Measurements from ENCODE around the gene GPR50.

The GPR50 gene

DNA sequence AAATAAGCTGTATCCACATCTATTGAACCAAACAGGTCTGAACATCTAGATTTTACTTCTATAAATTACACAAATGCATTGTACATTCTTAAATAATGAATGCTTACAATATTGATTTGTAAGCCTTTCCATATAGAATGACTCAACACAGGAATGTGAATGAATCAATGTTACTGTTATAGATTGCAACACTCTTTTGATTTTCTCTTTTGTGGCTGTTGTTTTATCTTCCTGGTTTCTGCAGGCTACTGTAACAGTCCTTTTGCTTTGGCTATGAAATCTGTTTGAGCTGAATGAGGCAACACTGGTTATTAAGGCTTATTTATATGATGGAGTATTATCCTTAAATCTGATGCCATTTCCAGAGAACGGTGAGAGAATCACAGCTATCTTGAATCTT lies 49.5 kb downstream of the GPR50 start:
- DNase-seq (ENCODE audit: low read depth), result no peak
- no peak overlapping the region for H3K4me3 ChIP-seq (ENCODE audit: low read depth, low read length)
- TF ChIP-seq, protein P1, sequence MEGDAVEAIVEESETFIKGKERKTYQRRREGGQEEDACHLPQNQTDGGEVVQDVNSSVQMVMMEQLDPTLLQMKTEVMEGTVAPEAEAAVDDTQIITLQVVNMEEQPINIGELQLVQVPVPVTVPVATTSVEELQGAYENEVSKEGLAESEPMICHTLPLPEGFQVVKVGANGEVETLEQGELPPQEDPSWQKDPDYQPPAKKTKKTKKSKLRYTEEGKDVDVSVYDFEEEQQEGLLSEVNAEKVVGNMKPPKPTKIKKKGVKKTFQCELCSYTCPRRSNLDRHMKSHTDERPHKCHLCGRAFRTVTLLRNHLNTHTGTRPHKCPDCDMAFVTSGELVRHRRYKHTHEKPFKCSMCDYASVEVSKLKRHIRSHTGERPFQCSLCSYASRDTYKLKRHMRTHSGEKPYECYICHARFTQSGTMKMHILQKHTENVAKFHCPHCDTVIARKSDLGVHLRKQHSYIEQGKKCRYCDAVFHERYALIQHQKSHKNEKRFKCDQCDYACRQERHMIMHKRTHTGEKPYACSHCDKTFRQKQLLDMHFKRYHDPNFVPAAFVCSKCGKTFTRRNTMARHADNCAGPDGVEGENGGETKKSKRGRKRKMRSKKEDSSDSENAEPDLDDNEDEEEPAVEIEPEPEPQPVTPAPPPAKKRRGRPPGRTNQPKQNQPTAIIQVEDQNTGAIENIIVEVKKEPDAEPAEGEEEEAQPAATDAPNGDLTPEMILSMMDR (IDR thresholded peaks at IDR 0.05; ENCODE audit: low read depth, low read length, missing control alignments), result no peak

DNA sequence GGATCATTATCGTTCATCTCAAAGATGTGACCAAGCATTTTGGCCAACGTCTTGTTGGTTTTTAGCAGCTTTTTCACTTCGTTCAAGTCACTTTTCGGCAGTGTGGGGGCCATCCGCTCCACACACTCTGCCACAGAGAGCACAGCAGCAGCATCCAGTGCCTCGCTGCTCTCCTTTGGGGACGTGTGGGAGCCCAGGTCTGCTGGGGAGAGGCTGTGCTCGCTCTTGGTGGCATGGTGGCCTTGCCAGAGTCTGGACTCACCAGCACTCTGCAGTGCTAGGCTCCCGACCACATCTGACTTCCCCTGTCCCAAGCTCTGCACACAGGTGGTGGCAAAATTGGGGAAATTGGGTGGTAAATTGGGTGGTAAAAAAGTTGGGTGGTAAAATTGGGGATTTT lies 50.6 kb downstream of the GPR50 start:
- no peak for DNase-seq (ENCODE audit: low read depth)
- TF ChIP-seq, protein P1 (IDR thresholded peaks at IDR 0.05; ENCODE audit: low read depth, low read length, missing control alignments), result no peak
- H3K4me3 ChIP-seq (ENCODE audit: low read depth, low read length), result no peak overlapping the region

DNA sequence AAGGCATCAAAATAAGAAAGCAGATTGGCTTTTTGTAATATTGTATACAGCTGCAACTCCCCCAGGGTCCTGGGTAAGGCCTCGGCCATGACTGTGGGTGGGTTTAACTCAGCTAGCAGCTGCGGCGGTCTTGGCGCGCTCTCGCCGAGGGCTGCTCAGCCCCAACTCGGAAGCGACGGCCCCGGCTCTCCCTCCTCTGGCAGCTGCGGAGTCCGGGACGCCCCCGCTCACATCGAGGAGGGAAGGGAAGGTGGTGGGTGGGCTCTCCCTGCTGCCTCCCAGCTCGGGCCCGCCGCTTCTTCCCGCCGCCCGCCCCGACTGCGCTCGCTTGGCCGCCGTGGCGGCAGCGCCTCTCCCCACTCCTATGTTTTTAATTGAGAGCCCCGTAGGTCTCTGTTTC lies 51.2 kb downstream of the GPR50 start:
- TF ChIP-seq, protein P1 (IDR thresholded peaks at IDR 0.05; ENCODE audit: low read depth, low read length, missing control alignments), result no peak
- DNase-seq (ENCODE audit: low read depth), result no peak
- H3K4me3 ChIP-seq (ENCODE audit: low read depth, low read length), result no peak overlapping the region

DNA sequence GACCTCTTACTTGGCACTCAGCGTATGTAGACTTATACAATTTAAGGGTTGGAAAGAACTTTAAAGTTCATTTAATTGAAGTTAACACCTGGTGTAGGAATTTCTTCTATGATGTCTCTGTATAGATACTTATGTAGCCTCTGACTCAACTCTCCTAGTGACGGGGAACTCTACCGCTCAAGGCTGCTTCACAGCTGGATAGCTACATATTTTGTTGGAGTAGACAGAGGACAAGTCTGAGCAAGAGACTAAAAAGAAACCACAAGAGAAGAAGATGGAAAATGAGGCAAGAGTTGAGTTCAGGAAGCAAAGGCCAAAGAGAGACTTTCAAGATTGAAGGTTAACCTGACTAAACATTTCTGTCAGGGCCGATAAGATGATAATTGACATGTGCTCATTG lies 52.6 kb downstream of the GPR50 start:
- no peak for DNase-seq (ENCODE audit: low read depth)
- TF ChIP-seq, protein P1 (IDR thresholded peaks at IDR 0.05; ENCODE audit: low read depth, low read length, missing control alignments), result no peak
- H3K4me3 ChIP-seq (ENCODE audit: low read depth, low read length), result no peak overlapping the region
